Measurements from ENCODE around the gene RUFY4.

DNA sequence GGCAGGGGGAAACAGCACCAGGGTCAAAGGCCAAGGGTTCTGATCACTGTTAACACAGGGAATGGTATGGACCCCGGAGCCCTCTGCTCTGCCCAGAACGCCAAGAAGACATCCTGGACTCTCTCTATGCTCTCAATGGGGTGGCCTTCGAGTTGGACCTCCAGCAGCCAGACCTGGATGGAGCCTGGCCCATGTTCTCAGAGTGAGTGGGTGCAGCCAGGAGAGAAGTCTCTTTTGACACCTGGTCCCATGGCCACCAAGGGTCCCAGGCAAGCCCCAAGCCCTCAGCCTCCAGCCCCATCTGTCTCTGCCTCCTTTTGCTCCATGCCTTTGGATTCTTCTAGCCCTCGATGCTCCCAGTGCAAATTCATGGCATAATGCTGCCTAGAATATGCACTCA lies 4.1 kb downstream of the RUFY4 start:
- TF ChIP-seq, protein P1, sequence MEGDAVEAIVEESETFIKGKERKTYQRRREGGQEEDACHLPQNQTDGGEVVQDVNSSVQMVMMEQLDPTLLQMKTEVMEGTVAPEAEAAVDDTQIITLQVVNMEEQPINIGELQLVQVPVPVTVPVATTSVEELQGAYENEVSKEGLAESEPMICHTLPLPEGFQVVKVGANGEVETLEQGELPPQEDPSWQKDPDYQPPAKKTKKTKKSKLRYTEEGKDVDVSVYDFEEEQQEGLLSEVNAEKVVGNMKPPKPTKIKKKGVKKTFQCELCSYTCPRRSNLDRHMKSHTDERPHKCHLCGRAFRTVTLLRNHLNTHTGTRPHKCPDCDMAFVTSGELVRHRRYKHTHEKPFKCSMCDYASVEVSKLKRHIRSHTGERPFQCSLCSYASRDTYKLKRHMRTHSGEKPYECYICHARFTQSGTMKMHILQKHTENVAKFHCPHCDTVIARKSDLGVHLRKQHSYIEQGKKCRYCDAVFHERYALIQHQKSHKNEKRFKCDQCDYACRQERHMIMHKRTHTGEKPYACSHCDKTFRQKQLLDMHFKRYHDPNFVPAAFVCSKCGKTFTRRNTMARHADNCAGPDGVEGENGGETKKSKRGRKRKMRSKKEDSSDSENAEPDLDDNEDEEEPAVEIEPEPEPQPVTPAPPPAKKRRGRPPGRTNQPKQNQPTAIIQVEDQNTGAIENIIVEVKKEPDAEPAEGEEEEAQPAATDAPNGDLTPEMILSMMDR (IDR thresholded peaks at IDR 0.05), result no peak
- TF ChIP-seq, protein P2, sequence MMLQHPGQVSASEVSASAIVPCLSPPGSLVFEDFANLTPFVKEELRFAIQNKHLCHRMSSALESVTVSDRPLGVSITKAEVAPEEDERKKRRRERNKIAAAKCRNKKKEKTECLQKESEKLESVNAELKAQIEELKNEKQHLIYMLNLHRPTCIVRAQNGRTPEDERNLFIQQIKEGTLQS (CRISPR knock-in tag; conservative IDR thresholded peaks at IDR 0.05), result no peak
- TF ChIP-seq, protein P3, sequence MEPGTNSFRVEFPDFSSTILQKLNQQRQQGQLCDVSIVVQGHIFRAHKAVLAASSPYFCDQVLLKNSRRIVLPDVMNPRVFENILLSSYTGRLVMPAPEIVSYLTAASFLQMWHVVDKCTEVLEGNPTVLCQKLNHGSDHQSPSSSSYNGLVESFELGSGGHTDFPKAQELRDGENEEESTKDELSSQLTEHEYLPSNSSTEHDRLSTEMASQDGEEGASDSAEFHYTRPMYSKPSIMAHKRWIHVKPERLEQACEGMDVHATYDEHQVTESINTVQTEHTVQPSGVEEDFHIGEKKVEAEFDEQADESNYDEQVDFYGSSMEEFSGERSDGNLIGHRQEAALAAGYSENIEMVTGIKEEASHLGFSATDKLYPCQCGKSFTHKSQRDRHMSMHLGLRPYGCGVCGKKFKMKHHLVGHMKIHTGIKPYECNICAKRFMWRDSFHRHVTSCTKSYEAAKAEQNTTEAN (CRISPR knock-in tag; IDR thresholded peaks at IDR 0.05), result no peak
- TF ChIP-seq FOXJ3 (CRISPR knock-in tag; IDR thresholded peaks at IDR 0.05; ENCODE audit: borderline replicate concordance) (no peak), ZBTB21 (CRISPR knock-in tag; IDR thresholded peaks at IDR 0.05; ENCODE audit: borderline replicate concordance) (no peak), ZNF219 (CRISPR knock-in tag; IDR thresholded peaks at IDR 0.05; ENCODE audit: borderline replicate concordance) (no peak), TEAD4 (CRISPR knock-in tag; IDR thresholded peaks at IDR 0.05) (no peak), NFYB (CRISPR knock-in tag; conservative IDR thresholded peaks at IDR 0.05; ENCODE audit: low read depth) (no peak), ATF1 (CRISPR knock-in tag; IDR thresholded peaks at IDR 0.05) (no peak)
- TF ChIP-seq, protein P4, sequence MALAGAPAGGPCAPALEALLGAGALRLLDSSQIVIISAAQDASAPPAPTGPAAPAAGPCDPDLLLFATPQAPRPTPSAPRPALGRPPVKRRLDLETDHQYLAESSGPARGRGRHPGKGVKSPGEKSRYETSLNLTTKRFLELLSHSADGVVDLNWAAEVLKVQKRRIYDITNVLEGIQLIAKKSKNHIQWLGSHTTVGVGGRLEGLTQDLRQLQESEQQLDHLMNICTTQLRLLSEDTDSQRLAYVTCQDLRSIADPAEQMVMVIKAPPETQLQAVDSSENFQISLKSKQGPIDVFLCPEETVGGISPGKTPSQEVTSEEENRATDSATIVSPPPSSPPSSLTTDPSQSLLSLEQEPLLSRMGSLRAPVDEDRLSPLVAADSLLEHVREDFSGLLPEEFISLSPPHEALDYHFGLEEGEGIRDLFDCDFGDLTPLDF (CRISPR knock-in tag; IDR thresholded peaks at IDR 0.05), result no peak
- TF ChIP-seq, protein P5, sequence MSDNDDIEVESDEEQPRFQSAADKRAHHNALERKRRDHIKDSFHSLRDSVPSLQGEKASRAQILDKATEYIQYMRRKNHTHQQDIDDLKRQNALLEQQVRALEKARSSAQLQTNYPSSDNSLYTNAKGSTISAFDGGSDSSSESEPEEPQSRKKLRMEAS (CRISPR knock-in tag; IDR thresholded peaks at IDR 0.05), result no peak
- TF ChIP-seq, protein P6, sequence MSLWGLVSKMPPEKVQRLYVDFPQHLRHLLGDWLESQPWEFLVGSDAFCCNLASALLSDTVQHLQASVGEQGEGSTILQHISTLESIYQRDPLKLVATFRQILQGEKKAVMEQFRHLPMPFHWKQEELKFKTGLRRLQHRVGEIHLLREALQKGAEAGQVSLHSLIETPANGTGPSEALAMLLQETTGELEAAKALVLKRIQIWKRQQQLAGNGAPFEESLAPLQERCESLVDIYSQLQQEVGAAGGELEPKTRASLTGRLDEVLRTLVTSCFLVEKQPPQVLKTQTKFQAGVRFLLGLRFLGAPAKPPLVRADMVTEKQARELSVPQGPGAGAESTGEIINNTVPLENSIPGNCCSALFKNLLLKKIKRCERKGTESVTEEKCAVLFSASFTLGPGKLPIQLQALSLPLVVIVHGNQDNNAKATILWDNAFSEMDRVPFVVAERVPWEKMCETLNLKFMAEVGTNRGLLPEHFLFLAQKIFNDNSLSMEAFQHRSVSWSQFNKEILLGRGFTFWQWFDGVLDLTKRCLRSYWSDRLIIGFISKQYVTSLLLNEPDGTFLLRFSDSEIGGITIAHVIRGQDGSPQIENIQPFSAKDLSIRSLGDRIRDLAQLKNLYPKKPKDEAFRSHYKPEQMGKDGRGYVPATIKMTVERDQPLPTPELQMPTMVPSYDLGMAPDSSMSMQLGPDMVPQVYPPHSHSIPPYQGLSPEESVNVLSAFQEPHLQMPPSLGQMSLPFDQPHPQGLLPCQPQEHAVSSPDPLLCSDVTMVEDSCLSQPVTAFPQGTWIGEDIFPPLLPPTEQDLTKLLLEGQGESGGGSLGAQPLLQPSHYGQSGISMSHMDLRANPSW (CRISPR knock-in tag; conservative IDR thresholded peaks at IDR 0.05; ENCODE audit: low read depth), result no peak

Data from WTC11 (cell line).